GM19452 (cell line): ENCODE measurements around the gene TTLL10.

Experiments used
- ATAC-seq: cut with Tn5 transposase; IDR thresholded peaks from one replicate; pipeline ENCODE4 v1.9.1; 2021; ENCODE audit not compliant: unreplicated experiment

The TTLL10 gene

DNA sequence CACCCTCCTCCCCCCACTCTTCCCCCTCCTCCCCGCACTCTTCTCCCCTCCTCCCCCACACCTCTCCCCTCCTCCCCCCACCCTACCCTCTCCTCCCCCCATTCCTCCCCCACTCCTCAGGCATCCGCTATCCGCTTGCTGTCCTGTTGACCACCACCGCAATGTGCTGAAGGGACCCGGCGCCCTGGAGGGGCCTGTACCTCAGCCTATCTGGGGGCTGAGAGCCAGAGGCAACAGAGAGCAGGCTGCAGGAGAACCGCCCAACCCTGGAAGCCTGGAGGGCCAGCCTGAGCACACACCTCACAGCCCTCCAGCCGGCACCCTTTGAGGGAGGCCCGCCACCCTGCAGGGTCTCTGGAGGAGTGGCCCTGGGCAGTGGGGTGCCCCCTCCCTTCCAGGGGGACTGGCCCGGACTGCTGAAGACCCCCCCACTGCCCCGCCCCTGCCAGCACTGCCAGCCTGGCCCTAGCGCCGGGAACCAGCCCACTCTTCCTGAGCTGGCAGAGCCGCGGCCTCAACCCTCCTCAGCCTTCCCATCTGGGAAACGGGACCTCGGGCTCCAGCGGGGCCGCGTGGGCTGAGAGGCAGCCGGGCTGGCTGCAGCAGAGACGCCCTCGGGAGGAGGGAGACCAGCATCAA lies 71.6 kb downstream of the TTLL10 start:
- ATAC-seq: no peak

DNA sequence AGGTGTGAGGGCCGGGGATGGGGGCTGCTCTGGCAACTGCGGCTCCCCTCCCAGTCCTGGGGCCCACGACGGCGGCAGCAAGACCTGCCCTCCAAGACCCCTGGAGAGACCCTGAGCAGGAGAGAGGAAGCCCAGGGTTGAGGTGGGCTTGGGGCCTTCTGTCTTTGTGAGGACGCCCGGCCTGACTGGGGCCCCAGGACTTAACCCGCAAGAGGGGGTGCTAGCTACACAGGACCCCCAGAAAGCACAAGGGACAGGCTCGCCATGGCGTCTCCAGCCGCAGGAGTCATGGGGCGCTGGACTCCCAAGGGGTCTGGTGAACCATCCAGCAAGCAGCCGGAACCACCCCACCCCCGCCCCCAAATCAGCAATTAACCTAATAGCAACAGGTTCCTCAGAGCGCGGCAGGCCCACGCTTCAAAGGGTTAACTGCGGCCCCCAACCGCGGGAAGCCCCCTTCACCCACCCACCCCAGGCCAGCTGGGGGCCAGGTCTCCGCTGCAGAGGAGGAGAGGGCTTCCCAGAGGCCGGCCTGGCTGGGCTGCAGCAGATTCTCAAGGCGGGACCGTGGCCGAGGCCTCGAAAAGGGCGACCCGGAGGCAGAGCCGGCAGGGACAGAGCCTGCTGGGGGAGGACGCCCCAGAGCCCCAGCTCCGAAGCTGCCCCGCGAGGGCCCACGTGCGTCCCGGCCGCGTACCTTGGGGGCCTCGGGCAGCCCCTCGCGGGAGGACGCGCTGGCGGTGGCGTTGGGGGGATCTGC lies 72.3 kb downstream of the TTLL10 start:
- ATAC-seq: no peak

DNA sequence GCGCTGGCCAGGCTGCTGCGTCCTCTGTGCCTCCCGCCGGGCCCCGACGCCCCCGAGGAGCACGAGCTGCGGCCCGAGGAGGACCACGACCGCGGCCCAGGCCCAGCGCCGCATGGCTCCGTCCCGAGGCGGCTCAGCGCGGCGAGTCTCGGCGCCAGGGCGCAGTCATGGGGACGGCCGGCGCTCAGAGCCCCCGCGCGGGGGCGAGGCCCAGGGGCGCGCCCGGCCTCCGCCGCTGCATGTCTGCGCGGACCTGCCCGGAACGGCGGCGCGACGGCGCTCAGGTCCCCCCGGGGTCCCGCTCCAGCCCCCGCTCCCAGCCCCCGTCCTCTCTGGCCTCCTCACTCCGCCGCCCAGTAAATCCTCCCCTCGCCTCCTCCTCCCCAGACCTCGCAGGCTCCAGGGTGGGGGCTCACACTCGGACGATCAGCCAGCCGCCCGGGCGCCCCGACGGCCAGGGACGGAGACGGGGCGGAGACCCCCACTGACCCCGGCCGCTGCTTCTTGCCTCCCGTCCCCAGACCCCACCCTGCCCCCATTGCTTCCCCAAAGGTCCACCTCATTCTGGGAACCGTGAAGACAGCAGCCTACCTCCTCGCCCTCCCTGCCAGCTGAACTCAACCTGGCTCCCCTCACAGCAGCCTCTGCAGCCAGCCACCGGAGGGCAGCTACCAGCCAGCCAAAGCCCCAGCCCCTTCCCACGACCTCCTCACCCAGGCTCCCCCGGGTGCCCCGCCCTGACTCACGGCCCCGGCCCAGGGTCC lies 73.1 kb downstream of the TTLL10 start, which contains the start of gene C1QTNF12:
C1QTNF12 (minus strand) TSS at position 146 of the 764 bp plus-strand sequence; CDS start at position 114, 32 bp downstream.
- ATAC-seq: no peak

DNA sequence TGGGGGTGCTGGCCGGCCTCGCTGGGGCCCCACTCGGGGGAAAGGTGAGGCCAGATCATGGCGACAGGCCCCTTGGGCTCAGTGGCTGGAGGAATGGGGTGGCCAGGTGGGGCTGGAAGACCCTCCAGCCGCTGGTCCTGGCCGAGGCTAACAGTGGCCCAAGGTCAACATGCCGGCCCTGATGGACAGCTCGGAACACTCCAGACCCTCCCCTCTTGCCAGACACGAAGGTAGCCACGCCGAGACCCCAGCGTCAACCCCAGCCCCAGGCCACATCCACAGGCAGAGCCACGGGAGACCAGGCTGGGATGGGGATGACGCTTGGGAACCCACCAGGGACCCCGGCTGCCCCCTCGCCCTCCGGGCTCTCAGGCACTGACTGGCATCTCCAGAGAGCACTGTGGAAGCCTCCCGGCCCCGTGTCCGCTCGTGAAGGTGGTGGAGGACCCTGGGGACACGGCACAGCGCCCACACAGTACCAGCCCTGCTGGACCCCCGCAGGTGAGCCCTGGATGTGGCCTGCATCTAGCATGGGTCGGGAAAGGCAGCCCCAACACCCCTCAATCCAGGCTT lies 73.7 kb downstream of the TTLL10 start:
- ATAC-seq: no peak
